DMS153 (cell line): ENCODE measurements around the gene TIMM17B.
"Not testable (repeated sequence)": the region's sequence is repeated elsewhere in the genome, so short reads cannot be mapped to it uniquely, and the experiment has no call there.

Experiments used
- DNase-seq: peaks from one replicate; lab custom pipeline; 2025; lab: John Stamatoyannopoulos, UW

Gene TIMM17B

DNA sequence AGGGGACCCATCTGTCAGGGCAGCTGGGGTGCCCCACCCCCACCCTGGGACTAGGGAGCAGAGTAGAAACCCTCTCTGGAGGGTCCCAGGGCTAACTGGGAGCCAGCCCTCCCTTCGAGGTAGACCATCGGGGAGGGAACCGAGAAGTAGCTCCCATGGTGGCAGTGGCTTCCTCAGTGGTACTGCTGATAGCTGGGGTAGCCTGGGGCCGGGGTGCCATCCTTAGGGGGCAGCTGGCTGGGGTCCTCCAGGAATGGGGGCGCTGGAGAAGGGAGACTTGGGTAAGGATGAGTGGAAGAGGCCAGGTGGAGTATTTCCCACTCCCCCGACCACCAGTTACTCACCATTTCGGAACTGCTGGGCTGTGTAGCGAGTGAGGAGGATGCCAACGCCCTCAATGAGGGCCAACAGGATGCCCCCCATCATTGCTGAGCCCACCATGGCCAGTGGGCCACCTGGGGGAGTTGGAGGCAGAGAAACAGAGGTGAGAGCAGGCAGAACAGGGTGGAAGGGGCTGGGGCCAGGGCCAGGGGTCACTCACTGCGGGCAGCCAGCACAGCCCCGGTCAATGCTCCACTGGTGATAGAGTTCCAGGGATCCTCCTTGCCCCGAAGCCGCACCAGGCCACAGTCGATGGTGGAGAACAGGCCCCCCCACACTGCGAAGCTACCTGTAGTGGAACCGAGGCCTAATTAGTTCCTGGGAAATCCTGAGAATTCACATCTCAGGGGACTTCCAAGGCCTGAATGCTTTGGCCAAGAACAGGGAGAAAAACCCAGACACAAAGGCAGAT, 3.8 kb downstream of the TIMM17B start:
- DNase-seq: no peak

GRCh38 chrX:48892896-48893295, 4.7 kb downstream of the TIMM17B start:
- no peak for DNase-seq

- peak; percentile 71 for DNase-seq
Observed at GRCh38 chrX:48891402-48892288, 5.9 kb downstream of the TIMM17B start.

DNA sequence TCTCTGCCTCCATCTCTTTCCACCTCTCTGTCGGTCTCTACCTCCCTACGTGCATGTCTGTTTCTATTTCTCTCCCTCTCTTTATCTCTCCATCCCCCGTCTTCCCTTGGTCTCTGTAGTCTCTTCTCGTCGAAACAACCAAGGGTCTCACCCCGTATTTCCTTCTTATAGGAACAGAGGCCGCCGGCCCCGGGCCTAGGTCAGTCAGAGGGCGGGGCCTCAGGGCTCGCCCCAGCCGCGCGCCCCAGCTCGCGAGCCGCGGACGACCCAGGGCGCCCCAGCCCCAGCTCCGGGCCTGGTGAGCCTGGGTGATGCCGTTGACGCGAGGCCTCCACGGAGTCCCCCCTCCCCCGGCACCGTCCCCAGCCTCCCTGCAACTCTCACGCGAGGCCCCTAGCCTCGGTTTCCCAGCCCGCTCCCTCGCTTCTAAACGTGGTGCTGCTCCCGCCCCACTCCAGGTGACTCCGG, 6.6 kb downstream of the TIMM17B start:
- DNase-seq: no peak

- DNase-seq: no peak
Observed at GRCh38 chrX:48890296-48890925, 7.2 kb downstream of the TIMM17B start.

DNA sequence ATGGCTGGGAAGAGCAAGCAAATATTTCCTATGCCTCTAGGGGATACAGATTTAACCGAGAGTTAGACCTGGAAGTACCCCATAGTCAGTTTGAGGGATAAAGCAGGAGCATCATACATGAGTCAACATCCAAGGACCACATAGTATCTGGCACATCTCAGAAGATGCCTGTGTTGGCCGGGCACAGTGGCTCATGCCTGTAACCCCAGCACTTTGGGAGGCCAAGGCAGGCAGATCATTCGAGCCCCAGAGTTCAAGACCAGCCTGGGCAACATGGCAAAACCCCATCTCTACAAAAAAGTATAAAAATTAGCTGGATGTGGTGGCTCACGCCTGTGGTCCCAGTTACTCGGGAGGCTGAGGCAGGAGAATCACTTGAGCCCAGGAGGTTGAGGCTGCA, 11.0 kb downstream of the TIMM17B start:
- DNase-seq: not testable (repeated sequence)

- DNase-seq: no peak
Observed at GRCh38 chrX:48883729-48884128, 13.8 kb downstream of the TIMM17B start.

- not testable (repeated sequence) for DNase-seq
Observed at GRCh38 chrX:48876944-48877343, 20.6 kb downstream of the TIMM17B start.

- not testable (repeated sequence) for DNase-seq
Observed at GRCh38 chrX:48872017-48872416, 25.6 kb downstream of the TIMM17B start.

DNA sequence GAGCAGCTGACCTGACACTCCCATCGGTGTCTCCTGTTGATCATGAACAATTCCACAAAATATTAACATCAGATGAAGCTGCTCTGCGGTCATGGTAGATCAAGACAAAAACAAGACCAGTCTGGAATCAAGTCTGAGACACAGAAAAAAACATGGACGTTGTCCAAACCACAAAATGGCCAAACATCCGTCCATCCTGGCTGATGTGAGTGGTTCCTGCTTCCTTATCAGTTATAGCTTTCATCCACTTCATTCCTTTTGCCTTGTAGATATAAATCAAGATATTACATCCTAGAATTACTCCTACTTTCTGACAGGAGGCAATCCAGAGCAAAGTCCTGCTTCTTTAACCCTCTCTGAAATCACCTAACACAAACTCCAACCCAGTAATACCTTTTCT, 33.4 kb downstream of the TIMM17B start:
- DNase-seq: no peak

DNA sequence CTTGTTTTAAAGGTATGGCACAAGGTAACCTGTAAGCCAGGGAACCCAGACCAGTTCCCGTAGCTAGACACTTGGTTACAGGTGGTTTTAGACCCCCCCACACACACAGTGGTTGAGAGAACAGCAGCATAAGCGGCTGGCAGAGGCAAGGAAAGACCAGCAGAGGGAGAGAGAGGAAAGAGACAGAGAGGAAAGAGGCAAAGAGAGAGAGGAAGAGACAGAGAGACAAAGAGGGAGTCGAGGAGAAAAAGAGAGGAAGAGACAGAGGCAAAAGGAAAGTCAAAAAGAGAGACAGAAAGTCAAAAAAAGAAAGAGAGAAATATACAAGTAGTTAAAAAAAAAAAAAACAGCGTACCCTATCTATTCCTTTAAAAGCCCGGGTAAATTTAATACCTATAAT, 42.7 kb downstream of the TIMM17B start:
- DNase-seq: no peak

DNA sequence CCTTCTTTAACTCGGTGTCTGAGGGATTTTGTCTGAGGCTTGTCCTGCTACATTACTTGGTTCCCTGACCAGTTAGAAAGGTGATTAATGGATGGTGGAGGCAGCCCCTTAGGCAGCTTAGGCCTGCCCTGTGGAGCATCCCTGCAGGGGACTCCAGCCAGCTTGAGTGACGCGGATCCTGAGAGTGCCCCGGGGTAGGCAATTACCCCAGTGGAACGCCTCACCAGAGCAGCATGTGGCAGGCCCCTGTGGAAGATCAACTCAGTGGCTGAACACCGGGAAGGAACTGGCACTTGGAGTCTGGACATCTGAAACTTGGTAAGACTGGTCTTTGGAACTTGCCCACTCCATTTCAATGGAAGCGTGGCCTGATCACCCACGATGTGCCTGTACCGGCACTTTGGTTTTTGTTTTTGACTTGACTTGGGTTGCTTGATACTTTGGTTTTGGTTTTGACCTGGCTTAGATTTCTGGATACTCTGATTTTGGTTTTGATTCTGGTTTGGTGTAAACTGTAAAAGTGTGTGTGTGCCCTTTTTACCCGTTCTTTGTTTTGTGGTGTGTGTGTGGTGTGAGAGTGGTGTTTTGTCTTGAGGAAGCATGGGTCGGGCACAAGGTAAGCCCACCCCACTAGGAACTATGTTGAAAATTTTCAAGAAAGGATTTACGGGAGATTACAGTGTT, 43.3 kb downstream of the TIMM17B start:
- not testable (repeated sequence) for DNase-seq

DNA sequence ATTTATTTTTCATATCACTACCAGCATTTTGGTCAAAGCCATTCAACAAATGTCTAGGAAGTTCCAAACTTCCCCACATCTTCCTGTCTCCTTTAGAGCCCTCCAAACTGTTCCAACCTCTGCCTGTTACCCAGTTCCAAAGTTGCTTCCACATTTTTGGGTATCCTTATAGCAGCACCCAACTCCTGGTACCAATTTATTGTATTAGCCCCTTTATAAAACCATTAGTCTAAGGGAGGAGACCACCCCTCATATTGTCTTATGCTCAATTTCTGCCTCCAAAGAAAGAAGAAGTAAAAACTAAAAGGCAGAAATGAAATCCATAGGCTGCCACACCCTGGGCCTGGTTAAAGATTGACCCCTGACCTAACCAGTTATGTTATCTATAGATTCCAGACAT, 44.1 kb downstream of the TIMM17B start:
- DNase-seq: not testable (repeated sequence)

- DNase-seq: no peak
Observed at GRCh38 chrX:48852857-48853256, 44.7 kb downstream of the TIMM17B start.

GRCh38 chrX:48848847-48849246, 48.7 kb downstream of the TIMM17B start:
- DNase-seq: no peak
